GM21529 (cell line): ENCODE measurements around the gene SPATA46.
"Not testable (repeated sequence)": the region's sequence is repeated elsewhere in the genome, so short reads cannot be mapped to it uniquely, and the experiment has no call there.

Source experiments
- ATAC-seq: cut with Tn5 transposase; IDR thresholded peaks from one replicate; pipeline ENCODE4 v1.9.1; 2021; ENCODE audit not compliant: unreplicated experiment

Gene SPATA46

DNA sequence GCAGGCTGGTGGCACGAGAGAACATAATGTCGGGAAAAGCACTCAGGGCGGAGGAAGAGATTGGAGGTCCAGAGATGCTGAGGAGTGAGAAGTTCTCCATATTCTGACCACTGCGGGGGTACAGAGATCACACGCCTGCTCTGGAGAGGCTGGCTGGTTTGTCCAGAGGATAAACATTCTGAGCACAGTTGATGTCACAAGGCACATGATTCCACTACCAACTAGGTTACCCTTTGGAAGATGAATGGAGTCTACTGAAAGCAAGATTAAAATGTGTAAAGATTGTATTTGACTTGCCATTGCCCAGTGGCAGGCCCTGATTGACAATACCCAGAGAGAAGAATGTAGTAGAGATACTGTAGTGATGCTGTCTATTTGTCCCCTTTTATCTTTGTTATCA, at the start of gene SPATA46:
SPATA46 (minus strand) TSS at position 164 of the 400 bp plus-strand sequence; CDS start at position 100, 64 bp downstream.
- no peak for ATAC-seq

DNA sequence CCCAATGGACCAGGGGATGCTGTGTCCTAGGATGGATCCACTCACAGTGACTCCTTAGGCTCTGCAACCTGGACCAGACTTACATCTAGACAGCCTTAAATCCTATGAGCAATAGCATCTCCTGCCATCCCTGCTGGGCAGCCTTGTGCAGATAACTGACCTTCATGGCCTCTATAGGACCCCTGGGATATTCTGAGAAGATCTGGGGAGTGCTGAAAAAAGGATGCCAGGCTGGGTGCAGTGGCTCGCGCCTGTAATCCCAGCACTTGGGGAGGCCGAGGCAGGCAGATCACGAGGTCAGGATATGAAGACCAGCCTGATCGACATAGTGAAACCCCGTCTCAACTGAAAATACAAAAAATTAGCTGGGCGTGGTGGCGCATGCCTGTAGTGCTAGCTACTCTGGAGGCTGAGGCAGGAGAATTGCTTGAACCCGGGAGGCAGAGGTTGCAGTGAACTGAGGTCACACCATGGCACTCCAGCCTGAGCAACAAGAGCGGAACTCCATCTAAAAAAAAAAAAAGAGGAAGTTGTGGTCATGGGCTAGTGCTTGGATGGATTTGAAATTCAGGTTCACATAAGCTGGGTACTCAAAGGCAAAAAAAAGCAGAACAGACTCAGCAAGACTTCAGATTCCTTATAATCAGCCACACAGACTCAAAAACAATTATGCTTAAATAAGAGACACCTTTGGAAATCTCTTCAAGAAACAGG, 46.2 kb upstream of the SPATA46 start:
- no peak for ATAC-seq

GRCh38 chr1:162421258-162422164, 44.9 kb upstream of the SPATA46 start:
- ATAC-seq = no peak

GRCh38 chr1:162420120-162420519, 43.5 kb upstream of the SPATA46 start:
- no peak for ATAC-seq

DNA sequence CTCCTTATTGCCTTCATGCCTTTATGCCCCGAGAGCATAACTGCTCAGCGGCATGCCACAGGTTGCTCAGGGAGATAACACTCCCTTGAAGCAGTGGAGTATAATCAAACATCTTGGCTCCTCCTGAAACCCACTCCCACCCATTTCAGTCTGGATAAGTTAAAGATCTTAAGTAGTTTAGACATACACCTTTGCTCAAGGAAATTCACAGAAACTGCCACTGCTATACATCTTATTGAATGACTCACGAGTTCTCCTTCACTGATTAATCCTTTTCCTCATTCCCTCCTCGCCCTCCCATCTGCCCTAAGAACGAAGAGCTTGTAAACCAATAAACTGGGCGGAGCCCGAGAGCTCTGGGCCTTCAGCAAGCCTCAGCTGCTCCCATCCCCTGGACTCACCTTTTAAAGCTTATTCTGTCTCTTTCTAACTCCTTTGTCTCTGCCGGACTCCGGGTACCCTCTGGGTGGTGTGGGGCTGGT, 42.8 kb upstream of the SPATA46 start:
- not testable (repeated sequence) for ATAC-seq

- not testable (repeated sequence) for ATAC-seq
These were observed 41.9 kb upstream of the SPATA46 start for GRCh38 chr1:162418584-162418983.

- ATAC-seq = no peak
These were observed 41.0 kb upstream of the SPATA46 start for GRCh38 chr1:162417650-162418049.

- no peak for ATAC-seq
These were observed 40.3 kb upstream of the SPATA46 start for GRCh38 chr1:162416909-162417308.

GRCh38 chr1:162416215-162416614, 39.6 kb upstream of the SPATA46 start:
- ATAC-seq = no peak

GRCh38 chr1:162412002-162412401, 35.3 kb upstream of the SPATA46 start, which contains the start of gene SH2D1B:
Gene SH2D1B (minus strand): TSS chr1:162412136. CDS start chr1:162412016, 120 bp downstream.
- ATAC-seq = no peak

DNA sequence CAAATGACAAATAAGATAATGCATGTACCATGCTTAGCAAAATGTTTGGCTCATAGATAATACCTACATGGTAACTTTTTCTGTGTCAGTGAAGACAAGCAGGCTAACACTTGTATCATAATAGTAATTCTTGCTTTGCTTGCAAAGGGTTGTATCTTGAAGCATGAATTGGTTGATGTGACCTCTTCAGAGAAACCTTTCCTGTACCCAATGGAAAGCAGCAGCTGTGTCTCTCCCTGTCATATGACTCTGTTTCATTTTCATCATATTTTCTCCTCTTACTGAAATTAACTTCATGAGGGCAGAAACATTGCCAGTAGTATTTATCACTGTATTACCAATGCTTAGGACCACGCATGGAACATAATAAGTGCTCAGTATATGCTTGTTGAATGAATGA, 30.9 kb upstream of the SPATA46 start:
- no peak for ATAC-seq

DNA sequence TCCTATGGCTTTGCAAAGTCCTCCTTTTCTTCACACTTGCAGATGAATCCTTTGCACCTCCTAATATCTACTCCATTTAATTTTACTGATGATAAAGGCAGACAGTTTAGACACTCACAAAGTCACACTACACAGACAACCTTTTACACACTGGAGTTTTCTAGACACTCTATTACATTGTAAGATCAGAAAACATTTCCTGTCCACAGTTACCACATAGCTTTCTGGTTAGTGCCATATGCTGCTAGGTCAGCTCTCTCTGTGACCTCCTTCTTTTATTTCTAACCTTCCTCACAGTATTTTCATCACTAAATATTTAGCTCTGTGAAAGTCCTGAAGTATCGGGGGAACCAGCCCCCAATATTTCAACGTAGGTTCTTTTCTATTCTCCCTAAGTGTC, 30.2 kb upstream of the SPATA46 start:
- no peak for ATAC-seq

DNA sequence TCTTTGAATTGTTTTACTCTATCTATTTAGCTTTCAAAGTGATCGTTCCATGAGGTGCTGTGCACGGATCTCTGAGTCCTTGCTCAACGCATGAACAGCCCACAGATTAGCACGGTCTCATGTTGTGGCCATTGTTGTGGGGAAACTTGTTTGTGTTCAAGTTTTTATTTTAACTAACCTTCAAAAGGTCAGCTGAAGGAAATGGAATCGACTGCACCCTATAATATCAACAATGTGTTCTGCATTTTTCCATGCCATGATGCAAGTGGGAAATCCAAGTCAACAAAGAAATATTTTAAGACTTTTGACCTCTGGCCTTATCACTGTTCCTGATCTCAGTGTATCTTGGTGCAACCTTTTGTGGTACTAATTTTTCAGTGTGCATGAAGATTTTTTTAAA, 29.1 kb upstream of the SPATA46 start:
- no peak for ATAC-seq

DNA sequence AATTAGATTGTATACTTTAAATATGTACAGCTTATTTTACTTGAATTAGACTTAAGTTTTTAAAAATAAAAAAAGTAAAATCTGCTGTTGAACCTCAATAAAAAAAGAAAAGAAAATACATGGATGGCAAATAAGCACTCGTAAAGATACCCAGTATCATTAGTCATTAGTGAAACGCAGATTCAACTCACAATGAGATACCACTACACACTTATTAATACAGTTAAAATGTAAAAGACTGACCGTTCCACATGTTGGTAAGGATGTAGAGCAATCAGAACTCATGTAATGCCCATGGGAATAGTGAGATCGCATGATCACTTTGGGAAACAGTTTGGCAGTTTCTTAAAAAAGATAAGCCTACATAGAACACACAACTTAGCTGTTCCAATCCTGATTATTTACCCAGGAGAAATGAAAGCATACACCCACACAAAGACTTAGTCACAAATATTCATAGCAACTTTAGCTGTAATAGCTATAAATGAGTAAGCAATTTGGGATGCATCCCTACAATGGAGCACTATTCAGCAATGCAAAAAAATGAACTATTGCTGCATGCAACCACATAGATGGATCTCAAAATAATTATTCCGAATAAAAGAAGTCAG, 28.0 kb upstream of the SPATA46 start:
- no peak for ATAC-seq

DNA sequence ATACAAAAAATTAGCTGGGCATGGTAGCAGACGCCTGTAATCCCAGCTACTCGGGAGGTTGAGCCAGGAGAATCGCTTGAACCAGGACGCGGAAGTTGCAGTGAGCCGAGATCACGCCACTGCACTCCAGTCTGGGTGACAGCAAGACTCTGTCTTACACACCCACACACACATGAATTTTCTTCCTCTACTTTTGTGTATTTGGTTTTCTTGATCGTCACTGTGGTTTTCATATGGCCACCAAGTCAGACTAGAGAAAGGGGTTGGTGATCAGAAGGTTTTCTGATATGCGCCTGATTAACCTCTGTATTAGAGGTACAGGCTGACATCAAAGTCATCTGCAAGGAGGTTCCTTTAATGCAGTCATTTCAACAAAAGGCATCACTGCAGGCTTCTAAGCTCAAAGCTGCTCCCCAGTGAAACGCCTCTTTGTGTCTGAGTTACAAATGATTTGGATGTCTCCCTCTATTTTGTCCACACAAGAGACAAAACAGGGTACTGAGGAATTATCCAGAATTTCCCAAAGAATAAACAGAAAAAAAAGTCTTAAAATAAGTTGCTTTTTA, 24.2 kb upstream of the SPATA46 start:
- no peak for ATAC-seq

GRCh38 chr1:162398999-162399580, 22.4 kb upstream of the SPATA46 start:
- no peak for ATAC-seq

GRCh38 chr1:162397943-162398560, 21.4 kb upstream of the SPATA46 start:
- ATAC-seq = no peak

- no peak for ATAC-seq
These were observed 20.4 kb upstream of the SPATA46 start for GRCh38 chr1:162397039-162397448.

DNA sequence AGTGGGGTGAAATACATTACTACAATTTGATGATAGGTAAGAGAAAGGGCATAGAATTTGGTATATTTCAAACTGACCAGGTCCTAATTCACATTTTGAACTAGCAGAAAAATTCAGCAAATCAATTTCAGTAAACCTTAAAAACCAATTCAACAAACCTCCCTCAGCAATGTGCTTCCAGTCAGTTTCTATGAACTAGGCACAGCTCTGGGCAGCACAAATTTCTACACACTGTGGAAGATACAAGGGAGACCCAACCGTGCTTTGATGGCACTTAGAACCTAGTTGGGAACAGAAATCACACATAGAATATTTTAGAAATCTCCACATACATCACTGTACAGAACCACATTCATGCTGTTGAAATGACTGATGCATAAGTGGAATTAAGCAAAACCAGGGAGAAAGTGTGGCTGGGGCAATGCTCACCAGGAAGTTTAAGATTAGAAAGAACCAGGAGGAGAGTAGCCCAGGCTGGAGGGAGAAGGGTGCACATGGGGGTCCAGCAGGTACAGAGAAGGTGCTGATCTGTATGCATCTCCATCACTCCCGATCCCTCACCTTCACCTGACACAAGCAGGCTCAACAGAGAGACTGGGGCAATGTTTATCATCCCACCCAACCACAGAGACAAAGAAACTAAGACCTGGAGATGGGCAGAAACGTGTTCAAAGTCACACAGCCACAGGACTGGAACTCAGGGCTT, 19.7 kb upstream of the SPATA46 start:
- ATAC-seq = no peak
